GM12891 (cell line): ENCODE results near the gene GIMAP5.

Experiments
- DNase-seq: peaks from one replicate; pipeline ENCODE4 v3.0.0; 2011; ENCODE audit warnings: low spot score; ENCODE audit not compliant: insufficient read length
- FAIRE-seq: peaks from 2 replicates; lab custom pipeline; 2011; peaks lifted over from hg19 to GRCh38; lab: Jason Lieb, UNC
- PAX5 ChIP-seq: IDR thresholded peaks from 2 replicates; pipeline ENCODE4 v1.6.1; 2011; ENCODE audit warnings: low read length, moderate library complexity, mild to moderate bottlenecking; ENCODE audit not compliant: insufficient read depth, severe bottlenecking
- POLR2A ChIP-seq: IDR thresholded peaks from 2 replicates; pipeline ENCODE4 v1.6.1; 2011; ENCODE audit warnings: low read depth, low read length, control low read depth
- POLR2AphosphoS5 ChIP-seq: IDR thresholded peaks from 2 replicates; pipeline ENCODE4 v1.6.1; 2011; ENCODE audit warnings: low read depth, low read length, control low read depth
- POU2F2 ChIP-seq: IDR thresholded peaks from 2 replicates; pipeline ENCODE4 v1.6.1; 2011; ENCODE audit warnings: low read depth, mild to moderate bottlenecking, control low read depth, low read length, moderate library complexity
- SPI1 ChIP-seq: IDR thresholded peaks from 2 replicates; pipeline ENCODE4 v1.6.1; 2011; ENCODE audit warnings: low read depth, low read length, control low read depth
- TAF1 ChIP-seq: IDR thresholded peaks from 2 replicates; pipeline ENCODE4 v1.6.1; 2011; ENCODE audit warnings: low read depth, low read length, control low read depth

Gene GIMAP5

DNA sequence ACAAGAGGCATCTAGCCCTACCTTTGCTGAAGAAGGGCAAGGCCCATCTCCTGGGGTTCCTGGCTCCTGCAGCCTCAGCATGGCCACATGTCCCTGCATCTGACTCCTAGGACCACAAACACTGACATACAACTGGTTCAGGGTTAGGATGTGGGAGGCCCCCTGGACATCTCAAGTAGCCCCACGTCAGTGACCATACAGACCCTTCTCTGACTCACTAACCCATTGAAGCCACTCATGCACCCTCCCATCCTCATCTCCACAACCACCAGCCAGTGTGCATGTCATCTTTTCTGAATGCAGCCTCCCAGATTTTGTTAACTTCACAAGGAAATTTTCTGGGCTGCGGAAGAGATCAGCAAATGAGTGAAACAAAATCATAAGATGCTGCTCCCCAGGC, 44.7 kb downstream of the GIMAP5 start:
- TF ChIP-seq SPI1 (no peak), TAF1 (no peak), POLR2A (no peak), POLR2AphosphoS5 (no peak), POU2F2 (no peak), PAX5 (no peak)
- DNase-seq (no peak), FAIRE-seq (no peak)

DNA sequence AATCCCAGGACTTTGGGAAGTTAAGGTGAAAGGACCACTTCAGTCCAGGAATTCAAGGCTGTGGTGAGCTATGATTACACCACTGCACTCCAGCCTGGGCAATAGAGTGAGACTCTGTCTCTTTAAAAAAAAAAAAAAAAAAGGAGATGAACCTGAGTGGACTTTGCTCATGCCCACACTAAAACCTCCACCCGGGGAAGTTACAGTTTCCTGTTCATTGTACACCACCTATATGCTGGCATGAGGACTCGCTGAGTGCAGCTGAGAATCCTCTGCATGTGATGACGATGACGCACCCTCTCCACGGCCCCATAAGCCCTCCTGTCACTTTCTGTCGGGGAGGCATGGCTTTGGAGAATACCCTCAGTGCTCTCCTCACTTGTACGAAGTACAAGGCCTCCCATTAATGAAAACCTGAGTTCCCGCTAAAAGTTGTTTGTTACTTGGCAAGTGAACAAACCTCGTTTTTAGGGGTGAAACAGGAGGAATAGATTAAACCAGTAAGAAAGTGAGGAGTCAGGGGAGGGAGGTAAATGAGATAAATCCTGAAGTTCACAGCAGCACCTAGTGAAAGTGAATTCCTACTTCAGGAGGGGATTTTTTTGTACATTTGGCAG, 47.0 kb downstream of the GIMAP5 start:
- TF ChIP-seq POLR2A = no peak
- no peak for TF ChIP-seq TAF1
- no peak for TF ChIP-seq POLR2AphosphoS5
- TF ChIP-seq SPI1 = no peak
- no peak for TF ChIP-seq PAX5
- no peak for TF ChIP-seq POU2F2
- FAIRE-seq = no peak
- no peak for DNase-seq

DNA sequence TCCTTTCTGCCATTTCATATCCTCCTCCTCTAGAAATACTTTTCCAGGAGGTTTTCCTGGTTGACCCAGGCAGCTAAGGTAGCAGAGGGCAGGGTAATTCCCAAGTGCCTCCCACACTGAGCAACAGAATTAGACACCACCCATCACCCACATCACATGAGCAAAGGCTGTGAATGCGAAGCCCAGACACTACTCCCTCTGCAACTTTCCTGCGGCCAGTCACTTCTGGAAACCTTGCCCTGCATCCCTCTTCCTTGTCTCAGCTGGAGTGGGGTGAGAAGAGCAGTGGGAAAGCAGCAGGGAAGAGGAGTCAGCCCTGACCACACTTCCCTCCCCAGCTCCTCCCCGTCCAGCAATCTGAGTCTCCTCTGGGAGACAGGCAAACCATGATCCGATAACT, 47.7 kb downstream of the GIMAP5 start:
- FAIRE-seq (no peak), DNase-seq (no peak)
- TF ChIP-seq POLR2AphosphoS5 = no peak
- TF ChIP-seq POU2F2 = no peak
- no peak for TF ChIP-seq SPI1
- no peak for TF ChIP-seq POLR2A
- no peak for TF ChIP-seq TAF1
- no peak for TF ChIP-seq PAX5

DNA sequence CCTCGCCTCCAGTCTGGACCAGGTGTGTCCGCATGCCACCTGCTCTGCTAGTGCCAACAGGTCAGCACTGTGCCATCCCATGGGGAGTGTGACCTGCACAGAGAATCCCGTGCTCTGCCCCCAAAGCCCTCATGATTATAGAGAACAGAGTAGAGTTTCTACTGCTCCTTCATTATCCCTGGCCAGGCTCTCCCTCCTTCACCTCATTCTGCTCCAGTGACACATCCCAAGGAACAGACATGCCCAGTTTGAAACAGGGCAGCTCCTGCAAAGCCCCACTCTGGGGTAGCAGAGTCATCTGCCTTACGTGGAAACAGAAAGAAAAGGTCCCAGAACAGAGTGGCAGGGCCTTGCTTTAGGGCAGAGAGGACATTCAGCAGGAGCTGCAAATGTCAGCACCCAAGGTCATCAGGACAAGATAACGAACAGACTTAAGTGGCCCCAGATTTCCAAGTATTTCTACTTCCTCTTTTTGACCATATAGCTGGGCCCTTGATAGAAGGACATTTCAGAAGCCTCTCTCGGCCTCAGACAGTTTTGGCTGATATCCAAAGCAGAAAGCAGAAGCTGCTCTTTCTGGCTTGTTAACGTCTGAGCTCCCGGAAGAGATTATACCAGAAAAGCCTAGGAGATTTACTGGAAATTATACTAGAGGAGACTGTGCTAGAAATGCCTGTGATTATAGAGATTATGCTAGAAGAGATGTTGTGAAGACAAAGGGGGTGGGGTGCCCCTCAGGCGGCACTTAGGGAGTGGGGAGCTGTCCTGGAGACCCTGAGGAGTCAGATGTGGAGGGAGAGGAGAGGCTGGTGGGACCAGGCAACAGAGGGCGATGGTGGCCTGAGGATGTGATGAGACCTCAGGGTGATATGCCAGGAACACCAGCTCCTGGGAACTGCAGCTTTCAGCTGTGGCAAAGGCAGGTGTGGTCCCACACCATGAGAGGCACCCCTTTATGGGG, 50.4 kb downstream of the GIMAP5 start:
- TF ChIP-seq POLR2A = no peak
- no peak for TF ChIP-seq POU2F2
- TF ChIP-seq PAX5 = no peak
- no peak for TF ChIP-seq TAF1
- peak; percentile 63 for TF ChIP-seq SPI1
- TF ChIP-seq POLR2AphosphoS5 = no peak
- no peak for DNase-seq
- FAIRE-seq = no peak

DNA sequence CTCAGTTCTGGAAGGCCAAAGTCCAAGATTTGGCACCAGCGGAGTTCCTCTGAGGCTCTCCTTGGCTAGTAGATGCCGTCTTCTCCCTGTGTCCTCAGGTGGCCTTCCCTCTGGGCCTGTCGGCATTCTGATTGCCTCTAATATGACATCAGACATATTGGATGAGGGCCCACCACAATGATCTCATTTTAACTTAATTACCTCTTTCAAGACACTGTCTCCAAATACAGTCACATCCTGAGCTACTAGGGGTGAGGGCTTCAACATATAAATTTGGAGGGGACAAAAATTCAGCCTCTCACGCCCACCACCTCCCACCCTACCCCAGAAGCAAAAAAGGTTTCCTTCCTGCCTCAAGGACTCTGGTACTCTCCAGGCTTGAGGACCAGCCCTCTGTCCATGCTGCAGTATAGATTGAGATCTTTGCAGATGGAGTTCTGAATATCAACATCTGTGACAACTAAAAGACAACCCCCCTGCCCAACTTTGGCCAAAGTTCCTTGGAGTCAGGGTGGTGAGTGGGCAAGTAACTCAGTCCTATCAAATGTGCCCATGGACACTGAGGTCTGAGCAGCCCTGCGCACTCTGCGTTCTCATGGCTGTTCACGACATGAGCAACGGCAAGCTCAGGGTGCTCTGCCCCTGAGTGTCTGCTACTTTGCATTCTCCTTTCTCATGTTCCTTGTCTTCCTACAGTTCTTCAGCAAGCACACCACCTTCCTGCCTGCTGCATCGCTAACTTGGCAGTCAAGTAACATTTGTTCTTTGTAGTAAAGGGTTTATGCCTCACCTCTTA, 51.5 kb downstream of the GIMAP5 start:
- DNase-seq (no peak), FAIRE-seq (peak; percentile 54)
- no peak for TF ChIP-seq TAF1
- no peak for TF ChIP-seq PAX5
- TF ChIP-seq POLR2AphosphoS5 = no peak
- TF ChIP-seq SPI1 = no peak
- no peak for TF ChIP-seq POLR2A
- TF ChIP-seq POU2F2 = no peak

DNA sequence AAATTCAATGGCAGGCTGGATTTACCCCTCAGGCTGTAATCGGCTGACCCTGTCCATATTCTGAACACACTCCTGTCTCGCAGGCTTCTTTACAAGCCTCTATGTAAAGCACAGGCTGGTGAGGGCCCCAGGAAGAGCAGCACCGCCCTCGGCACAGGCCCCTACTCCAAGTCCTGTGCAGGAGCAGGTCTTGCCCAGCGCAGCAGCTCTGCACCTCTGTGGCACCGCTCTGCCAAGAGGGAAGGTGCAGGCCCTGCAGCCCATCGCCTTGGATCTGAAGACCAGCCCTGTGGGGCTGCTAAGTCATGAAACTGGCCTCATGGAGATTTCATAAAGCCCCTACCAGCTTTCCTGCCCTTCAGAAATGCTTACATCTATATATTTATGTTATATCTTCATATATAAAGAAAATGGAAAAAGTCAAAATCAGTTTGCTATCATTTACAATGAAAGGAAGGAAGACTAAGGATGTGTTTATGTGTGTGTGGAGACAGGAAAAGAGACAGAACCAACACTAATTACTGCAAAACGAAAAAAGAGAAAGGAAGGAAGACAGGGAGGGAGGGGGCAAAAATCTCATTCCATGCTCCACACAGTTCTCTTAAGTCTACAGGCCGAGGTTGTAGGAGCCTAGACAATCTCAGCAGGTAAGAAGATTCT, 53.3 kb downstream of the GIMAP5 start:
- no peak for FAIRE-seq
- no peak for DNase-seq
- TF ChIP-seq SPI1 (no peak), POU2F2 (no peak), POLR2AphosphoS5 (no peak), POLR2A (no peak), PAX5 (no peak), TAF1 (no peak)

DNA sequence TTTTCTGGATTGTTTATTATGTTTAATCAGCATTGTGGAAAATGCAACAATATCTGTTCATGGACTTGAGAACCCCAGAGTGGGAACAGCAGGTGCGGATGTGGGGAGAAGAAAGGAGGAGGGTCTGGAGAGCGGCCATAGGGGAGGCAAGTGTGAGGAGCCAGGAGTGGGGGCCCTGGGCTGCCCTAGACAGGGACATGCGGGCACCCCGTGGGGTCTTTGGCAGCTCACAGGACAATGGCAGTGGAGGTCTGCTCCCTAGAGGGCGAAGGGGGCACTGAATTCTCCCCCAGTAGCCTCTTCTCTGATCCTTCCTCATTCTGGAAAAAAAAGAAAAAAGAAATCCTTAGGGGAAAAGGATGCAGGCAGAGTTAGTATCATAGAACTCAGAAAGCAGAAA, 54.1 kb downstream of the GIMAP5 start:
- DNase-seq = no peak
- TF ChIP-seq POLR2AphosphoS5 (no peak), PAX5 (no peak)
- FAIRE-seq = no peak

DNA sequence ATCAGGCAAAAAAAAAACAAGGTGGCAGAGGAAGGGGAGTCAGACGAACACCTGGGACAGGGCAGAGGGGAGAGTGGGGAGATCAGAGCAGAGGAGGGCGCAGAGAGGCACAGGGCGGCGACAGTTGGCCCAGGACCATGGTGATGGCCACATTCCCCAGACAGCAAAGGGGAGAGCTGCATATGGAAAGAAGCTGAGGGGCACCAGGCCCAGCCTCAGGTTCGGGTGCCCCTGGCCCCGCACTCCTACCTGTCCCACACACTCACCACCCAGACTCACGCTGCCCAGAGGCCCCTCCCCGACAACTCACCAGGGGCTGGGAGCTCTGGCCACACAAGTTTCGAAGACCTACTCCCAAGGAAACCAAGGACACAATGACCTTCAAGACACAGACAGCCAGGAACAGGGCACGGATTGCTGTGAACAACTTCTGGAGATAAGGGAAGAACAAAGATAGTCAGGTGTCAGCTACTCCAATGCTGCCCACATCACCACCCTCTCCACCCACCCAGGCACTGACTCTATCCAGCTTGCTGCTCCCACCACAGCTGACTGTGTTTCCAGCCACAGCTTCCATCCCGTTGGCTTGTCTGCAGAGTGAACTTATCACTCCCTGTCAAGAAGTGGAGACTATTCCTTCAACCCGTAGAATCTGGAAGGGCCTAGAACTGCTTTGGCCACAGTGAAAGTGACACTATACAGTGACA, 54.7 kb downstream of the GIMAP5 start:
- FAIRE-seq = no peak
- TF ChIP-seq POLR2A = no peak
- TF ChIP-seq PAX5 = no peak
- TF ChIP-seq SPI1 = no peak
- no peak for TF ChIP-seq POU2F2
- TF ChIP-seq TAF1 = no peak
- TF ChIP-seq POLR2AphosphoS5 = no peak
- no peak for DNase-seq
